ENCODE data around the gene ZNF316. TPM values are rescaled to one million over a fixed set of nuclear protein-coding genes. Genes with fewer than 3 reads are reported as not detected.

The ZNF316 gene
- total RNA-seq, 1 donor from 2014 or later, result 28.8 TPM

- H3K27me3 Mint-ChIP-seq, result no peaks in the 10 kb centered on the region
- intact Hi-C loops (cut with micrococcal nuclease), result no loop called here
- peaks cover 87% of the 10 kb centered on the region for H3K36me3 Mint-ChIP-seq (ENCODE audit: low read depth)
- DNase-seq, result no peak
- H3K9me3 Mint-ChIP-seq, result peaks cover 5% of the 10 kb centered on the region
- H3K4me1 Mint-ChIP-seq, result no peaks in the 10 kb centered on the region
- no peak overlapping the region for H3K27ac Mint-ChIP-seq
- no peak overlapping the region for H3K4me3 Mint-ChIP-seq
These were observed 10.4 kb downstream of the ZNF316 start for GRCh38 chr7:6647541-6647940.

- Mint-ChIP-seq H3K27me3 (no peaks in the 10 kb centered on the region), H3K4me1 (no peaks in the 10 kb centered on the region), H3K9me3 (peaks cover 5% of the 10 kb centered on the region), H3K27ac (no peak overlapping the region), H3K4me3 (no peak overlapping the region), H3K36me3 (ENCODE audit: low read depth) (peaks cover 83% of the 10 kb centered on the region)
- no peak for DNase-seq
- intact Hi-C loops (cut with micrococcal nuclease), result no loop called here
These were observed 11.1 kb downstream of the ZNF316 start for GRCh38 chr7:6648066-6648814.

GRCh38 chr7:6648815-6649104 is 11.6 kb downstream of the ZNF316 start:
- Mint-ChIP-seq H3K27ac (no peak overlapping the region), H3K27me3 (no peaks in the 10 kb centered on the region), H3K36me3 (ENCODE audit: low read depth) (peaks cover 78% of the 10 kb centered on the region), H3K4me3 (no peak overlapping the region), H3K4me1 (no peaks in the 10 kb centered on the region), H3K9me3 (peaks cover 5% of the 10 kb centered on the region)
- no peak for DNase-seq
- intact Hi-C loops (cut with micrococcal nuclease), result no loop called here

- Mint-ChIP-seq H3K27me3 (no peaks in the 10 kb centered on the region), H3K4me3 (no peak overlapping the region), H3K9me3 (peaks cover 5% of the 10 kb centered on the region), H3K36me3 (ENCODE audit: low read depth) (peaks cover 71% of the 10 kb centered on the region), H3K27ac (no peak overlapping the region), H3K4me1 (no peaks in the 10 kb centered on the region)
- intact Hi-C loops (cut with micrococcal nuclease), result no loop called here
- no peak for DNase-seq
These were observed 12.3 kb downstream of the ZNF316 start for GRCh38 chr7:6649241-6649961.

- intact Hi-C loops (cut with micrococcal nuclease), result no loop called here
- Mint-ChIP-seq H3K9me3 (peaks cover 8% of the 10 kb centered on the region), H3K27ac (no peak overlapping the region), H3K4me3 (no peak overlapping the region), H3K36me3 (ENCODE audit: low read depth) (peaks cover 70% of the 10 kb centered on the region), H3K4me1 (no peaks in the 10 kb centered on the region), H3K27me3 (no peaks in the 10 kb centered on the region)
- no peak for DNase-seq
These were observed 13.0 kb downstream of the ZNF316 start for GRCh38 chr7:6650086-6650485.

- no peaks in the 10 kb centered on the region for H3K4me1 Mint-ChIP-seq
- intact Hi-C loops (cut with micrococcal nuclease), result no loop called here
- H3K36me3 Mint-ChIP-seq (ENCODE audit: low read depth), result peaks cover 71% of the 10 kb centered on the region
- no peaks in the 10 kb centered on the region for H3K27me3 Mint-ChIP-seq
- H3K4me3 Mint-ChIP-seq, result no peak overlapping the region
- DNase-seq, result no peak
- H3K9me3 Mint-ChIP-seq, result peaks cover 8% of the 10 kb centered on the region
- no peak overlapping the region for H3K27ac Mint-ChIP-seq
These were observed 13.4 kb downstream of the ZNF316 start for GRCh38 chr7:6650521-6651011.

- peaks cover 69% of the 10 kb centered on the region for H3K36me3 Mint-ChIP-seq (ENCODE audit: low read depth)
- H3K27ac Mint-ChIP-seq, result no peak overlapping the region
- no peaks in the 10 kb centered on the region for H3K27me3 Mint-ChIP-seq
- peaks cover 8% of the 10 kb centered on the region for H3K9me3 Mint-ChIP-seq
- H3K4me3 Mint-ChIP-seq, result no peak overlapping the region
- intact Hi-C loops (cut with micrococcal nuclease), result no loop called here
- no peak for DNase-seq
- H3K4me1 Mint-ChIP-seq, result no peaks in the 10 kb centered on the region
These were observed 14.8 kb downstream of the ZNF316 start for GRCh38 chr7:6651851-6652445.

GRCh38 chr7:6652446-6653011 is 15.4 kb downstream of the ZNF316 start:
- no peaks in the 10 kb centered on the region for H3K4me1 Mint-ChIP-seq
- intact Hi-C loops (cut with micrococcal nuclease), result no loop called here
- no peak for DNase-seq
- H3K27ac Mint-ChIP-seq, result no peak overlapping the region
- H3K27me3 Mint-ChIP-seq, result no peaks in the 10 kb centered on the region
- H3K4me3 Mint-ChIP-seq, result no peak overlapping the region
- peaks cover 8% of the 10 kb centered on the region for H3K9me3 Mint-ChIP-seq
- H3K36me3 Mint-ChIP-seq (ENCODE audit: low read depth), result peaks cover 65% of the 10 kb centered on the region

GRCh38 chr7:6653071-6654003 is 16.2 kb downstream of the ZNF316 start:
- peaks cover 8% of the 10 kb centered on the region for H3K9me3 Mint-ChIP-seq
- no peak overlapping the region for H3K27ac Mint-ChIP-seq
- intact Hi-C loops (cut with micrococcal nuclease), result no loop called here
- H3K4me3 Mint-ChIP-seq, result no peak overlapping the region
- no peaks in the 10 kb centered on the region for H3K4me1 Mint-ChIP-seq
- no peak for DNase-seq
- peaks cover 60% of the 10 kb centered on the region for H3K36me3 Mint-ChIP-seq (ENCODE audit: low read depth)
- H3K27me3 Mint-ChIP-seq, result no peaks in the 10 kb centered on the region

- Mint-ChIP-seq H3K36me3 (ENCODE audit: low read depth) (peaks cover 51% of the 10 kb centered on the region), H3K27ac (no peak overlapping the region), H3K4me1 (no peaks in the 10 kb centered on the region), H3K9me3 (peaks cover 8% of the 10 kb centered on the region), H3K4me3 (no peak overlapping the region), H3K27me3 (no peaks in the 10 kb centered on the region)
- DNase-seq, result no peak
- intact Hi-C loops (cut with micrococcal nuclease), result no loop called here
These were observed 17.2 kb downstream of the ZNF316 start for GRCh38 chr7:6654113-6654841.

GRCh38 chr7:6654842-6655610 is 17.9 kb downstream of the ZNF316 start:
- no peak overlapping the region for H3K27ac Mint-ChIP-seq

GRCh38 chr7:6655636-6656385 is 18.7 kb downstream of the ZNF316 start:
- H3K9me3 Mint-ChIP-seq, result peaks cover 6% of the 10 kb centered on the region
- H3K36me3 Mint-ChIP-seq (ENCODE audit: low read depth), result peaks cover 36% of the 10 kb centered on the region
- H3K27me3 Mint-ChIP-seq, result no peaks in the 10 kb centered on the region
- no peak for DNase-seq
- H3K4me3 Mint-ChIP-seq, result no peak overlapping the region
- no peaks in the 10 kb centered on the region for H3K4me1 Mint-ChIP-seq
- intact Hi-C loops (cut with micrococcal nuclease), result no loop called here
- H3K27ac Mint-ChIP-seq, result no peak overlapping the region

More at GRCh38 chr7:6654842-6655610, 17.9 kb downstream of the ZNF316 start:
- H3K4me1 Mint-ChIP-seq, result no peaks in the 10 kb centered on the region
- intact Hi-C loops (cut with micrococcal nuclease), result no loop called here
- H3K27me3 Mint-ChIP-seq, result no peaks in the 10 kb centered on the region
- no peak for DNase-seq
- H3K4me3 Mint-ChIP-seq, result no peak overlapping the region
- H3K36me3 Mint-ChIP-seq (ENCODE audit: low read depth), result peaks cover 44% of the 10 kb centered on the region
- peaks cover 8% of the 10 kb centered on the region for H3K9me3 Mint-ChIP-seq

Measured in activated CD4-positive, alpha-beta T cell treated with anti-CD3 and anti-CD28 coated beads, Interleukin-2, amount 10 ng/mL, durations not matched to agents 24 days and 14 days (primary cell).